Fibroblast of skin of back (primary cell): ENCODE measurements around the gene BNC2.

Source experiments
- DNase-seq: peaks from one replicate; pipeline ENCODE4 v3.0.0-alpha.2; 2013

BNC2 gene

DNA sequence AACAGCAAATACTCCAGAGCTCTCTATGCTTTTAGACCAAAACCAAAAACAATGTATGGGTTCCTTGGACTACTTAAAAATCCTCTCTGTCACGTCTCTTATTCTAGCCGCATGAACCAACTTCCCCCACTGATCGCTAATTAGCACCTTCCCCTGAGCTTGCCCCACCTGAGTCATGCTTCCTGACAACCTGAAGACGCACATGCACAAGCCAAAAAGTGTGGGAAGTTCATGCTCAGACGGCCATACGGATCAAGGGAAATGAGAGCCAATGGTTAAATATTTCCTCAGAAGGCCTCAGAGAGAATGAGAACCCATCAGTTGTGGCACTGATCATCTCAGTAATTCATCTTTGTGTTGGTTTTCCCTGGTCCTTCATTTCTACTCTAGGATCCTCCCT, 199.7 kb downstream of the BNC2 start:
- no peak for DNase-seq

GRCh38 chr9:16668734-16669295, 201.7 kb downstream of the BNC2 start:
- peak; percentile 42 for DNase-seq

- no peak for DNase-seq
Observed at GRCh38 chr9:16664211-16664610, 206.3 kb downstream of the BNC2 start.

- DNase-seq: no peak
Observed at GRCh38 chr9:16661816-16662215, 208.7 kb downstream of the BNC2 start.

DNA sequence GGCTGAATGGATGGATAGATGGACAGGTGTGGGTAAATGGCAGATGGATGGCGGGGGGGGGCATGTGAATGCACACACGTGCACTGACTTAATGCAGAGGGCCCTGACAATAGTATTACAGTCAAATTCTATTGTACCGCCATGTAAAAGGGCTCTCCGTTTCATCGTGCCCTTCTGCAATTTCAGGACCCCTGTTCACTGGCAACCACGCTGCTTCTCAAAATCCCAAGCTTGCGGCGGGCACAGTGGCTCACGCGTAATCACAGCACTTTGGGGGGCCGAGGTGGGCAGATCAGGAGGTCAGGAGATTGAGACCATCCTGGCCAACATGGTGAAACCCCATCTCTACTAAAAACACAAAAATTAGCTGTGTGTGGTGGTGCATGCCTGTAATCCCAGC, 211.4 kb downstream of the BNC2 start:
- DNase-seq: no peak

- no peak for DNase-seq
Observed at GRCh38 chr9:16656432-16657169, 213.9 kb downstream of the BNC2 start.

GRCh38 chr9:16654596-16655126, 215.8 kb downstream of the BNC2 start:
- DNase-seq: no peak

DNA sequence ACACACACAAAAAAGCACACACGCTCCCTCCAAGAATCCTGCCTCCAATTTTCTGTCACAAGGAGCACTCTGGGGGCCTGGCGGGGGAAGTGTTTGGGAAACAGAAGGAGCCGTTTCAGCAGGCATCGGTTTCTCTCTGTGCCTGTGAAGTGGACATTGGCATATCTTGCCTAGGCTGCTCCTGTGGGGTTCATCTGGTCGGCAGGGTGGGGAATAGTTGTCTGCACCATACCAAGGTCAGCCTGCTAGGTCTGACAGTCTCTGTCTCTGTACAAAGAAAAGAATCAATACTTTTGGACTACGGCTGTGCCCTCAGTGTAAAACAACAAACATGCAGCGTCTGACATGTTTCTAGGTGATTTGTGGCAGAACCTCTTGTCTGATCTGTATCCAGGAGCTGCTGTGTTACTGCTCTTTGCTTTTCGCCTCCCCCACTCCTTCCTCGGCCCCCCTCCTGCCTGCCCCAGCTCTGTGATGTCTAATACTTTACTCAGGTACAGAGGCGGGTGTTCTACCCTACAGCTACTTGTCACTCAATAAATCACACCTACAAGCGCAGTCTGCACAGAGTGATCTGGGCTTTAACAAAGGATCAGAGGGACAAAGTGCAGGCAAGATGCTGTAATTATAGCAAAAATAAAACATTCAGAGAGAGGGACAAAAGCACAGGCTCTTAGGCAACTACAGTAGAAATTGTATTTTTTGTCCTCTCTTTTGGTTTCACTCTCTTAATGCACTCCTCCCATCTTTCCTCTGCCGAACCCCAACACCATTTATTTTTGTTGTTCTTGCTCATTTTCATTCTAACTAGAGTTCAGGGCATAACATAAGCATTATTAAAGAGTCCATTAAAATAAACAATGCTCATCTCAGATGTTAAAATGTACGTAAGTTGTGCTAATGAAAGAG, 216.7 kb downstream of the BNC2 start:
- DNase-seq: no peak

DNA sequence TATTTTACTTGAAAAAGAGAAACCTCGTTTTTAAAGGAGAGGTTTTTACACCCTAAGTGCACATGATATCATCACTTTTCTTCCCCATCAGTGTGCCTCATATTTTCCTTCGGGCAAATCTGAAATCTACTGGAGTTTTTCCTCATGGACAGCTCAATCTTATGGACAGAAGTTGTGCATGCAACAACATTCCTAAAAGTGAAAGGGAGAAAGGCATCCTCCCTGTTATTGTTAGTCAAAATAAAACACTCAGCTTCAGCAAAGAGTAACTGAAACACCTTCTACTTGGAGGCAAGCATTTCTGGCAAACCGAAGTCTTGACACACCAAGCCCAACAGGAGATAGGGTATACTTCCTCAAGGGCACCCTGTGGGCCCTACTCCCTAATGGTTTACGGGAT, 217.9 kb downstream of the BNC2 start:
- no peak for DNase-seq

DNA sequence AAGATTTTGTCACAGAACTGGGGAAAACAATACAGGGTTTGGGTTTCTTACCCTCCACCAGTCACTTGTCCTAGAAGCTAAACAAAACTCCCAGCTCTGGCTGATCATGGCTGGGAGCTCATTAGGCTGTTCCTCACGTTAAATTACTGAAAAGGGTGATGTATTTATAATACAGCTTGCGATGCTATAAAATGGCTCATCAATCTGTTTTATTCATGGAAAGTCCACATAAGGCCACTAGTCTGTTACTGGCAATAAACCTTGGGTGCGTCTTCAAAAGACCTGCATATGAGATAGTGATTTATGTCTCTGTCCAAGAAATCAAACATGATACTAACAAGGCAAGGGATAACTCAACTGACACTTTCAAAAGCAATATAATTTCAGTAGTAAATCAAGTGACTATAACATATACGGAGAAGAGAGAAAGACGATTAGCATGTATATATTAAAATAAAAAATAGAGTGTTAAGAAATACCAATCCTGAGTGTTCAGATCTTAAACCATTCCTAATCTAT, 219.0 kb downstream of the BNC2 start:
- no peak for DNase-seq

GRCh38 chr9:16645970-16646369, 224.5 kb downstream of the BNC2 start:
- no peak for DNase-seq

DNA sequence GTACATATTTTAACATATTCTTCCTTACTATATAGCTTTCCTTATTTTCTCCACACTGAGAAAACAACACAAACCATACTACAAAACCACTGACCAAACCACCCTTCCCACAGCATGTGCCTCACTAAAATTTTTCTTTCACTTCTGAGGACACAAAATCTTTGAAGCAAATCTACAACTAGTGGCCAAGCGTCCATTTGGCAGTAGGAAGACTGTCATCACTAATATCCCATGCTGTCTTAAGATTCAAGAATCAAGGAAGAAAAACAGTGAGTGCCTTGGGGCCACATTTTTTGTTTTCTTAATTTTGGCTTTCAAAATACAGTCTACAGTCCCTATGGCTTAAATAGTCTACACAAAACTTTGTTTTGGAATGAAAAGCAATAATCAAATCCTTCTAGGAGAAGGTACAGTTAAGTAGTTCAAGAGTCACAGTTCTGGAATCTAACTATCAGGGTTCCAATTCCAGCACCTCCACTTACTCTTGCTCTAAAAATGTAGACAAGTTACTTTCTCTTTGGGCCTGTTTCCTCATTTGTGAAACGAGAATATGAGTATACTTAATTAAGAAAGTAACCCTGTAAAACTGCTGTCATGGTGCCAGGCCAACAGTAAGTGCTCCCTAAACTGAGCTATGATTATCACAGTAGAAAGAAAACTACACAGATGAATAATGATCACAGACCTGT, 227.9 kb downstream of the BNC2 start:
- no peak for DNase-seq

GRCh38 chr9:16640649-16641048, 229.8 kb downstream of the BNC2 start:
- no peak for DNase-seq

DNA sequence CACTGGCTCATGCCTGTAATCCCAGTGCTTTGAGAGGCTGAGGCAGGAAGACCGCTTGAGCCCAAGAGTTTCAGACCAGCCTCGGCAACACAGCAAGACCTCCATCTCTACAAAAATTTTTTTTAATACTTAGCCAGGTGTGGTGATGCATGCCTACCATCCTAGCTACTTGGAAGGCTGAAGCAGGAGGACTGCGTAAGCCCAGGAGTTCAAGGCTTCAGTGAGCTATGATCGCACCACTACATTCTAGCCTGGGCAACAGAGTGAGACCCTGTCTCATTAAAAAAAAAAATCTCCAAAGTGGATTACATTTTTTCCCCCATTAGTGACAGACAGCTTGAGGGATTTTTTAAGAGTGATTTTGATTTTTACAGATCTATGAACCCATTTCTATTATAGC, 230.8 kb downstream of the BNC2 start:
- DNase-seq: no peak

- DNase-seq: no peak
Observed at GRCh38 chr9:16637911-16638310, 232.6 kb downstream of the BNC2 start.

- DNase-seq: no peak
Observed at GRCh38 chr9:16637218-16637617, 233.3 kb downstream of the BNC2 start.

DNA sequence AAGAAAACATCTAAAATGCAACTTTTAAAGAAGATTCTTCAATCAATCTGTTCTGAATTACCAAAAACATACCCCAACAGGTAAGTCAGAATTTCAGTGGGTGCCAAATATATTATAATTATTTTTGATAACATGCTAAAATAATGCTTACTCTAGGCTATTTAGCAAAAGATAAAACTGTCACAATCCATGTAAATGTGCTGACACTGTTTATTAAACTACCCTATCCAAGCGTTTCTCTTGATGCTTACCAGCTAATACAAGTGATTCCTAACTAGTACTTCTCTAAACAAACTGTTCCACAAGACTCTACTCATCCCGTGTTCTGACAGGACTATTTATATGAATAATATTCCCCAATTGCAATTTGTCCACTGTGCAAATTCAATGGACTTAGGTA, 236.7 kb downstream of the BNC2 start:
- no peak for DNase-seq

DNA sequence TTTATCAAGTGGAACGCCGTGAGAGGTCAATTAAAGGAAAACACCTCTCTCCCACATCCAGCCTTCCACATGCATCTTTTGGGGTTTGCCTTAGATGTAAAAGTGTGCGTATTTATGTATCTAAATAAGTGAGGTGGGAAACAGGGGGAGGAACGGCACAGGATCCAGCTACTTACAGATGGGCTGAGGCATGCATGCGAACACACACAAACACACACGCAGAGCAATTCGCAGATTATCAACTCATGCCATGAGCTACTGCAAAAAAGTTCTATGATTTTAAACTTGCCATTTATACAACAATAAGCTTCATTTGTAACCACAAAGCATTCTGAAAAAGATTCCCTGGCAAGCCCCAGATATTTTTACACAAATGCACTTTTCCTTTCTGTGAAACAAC, 242.1 kb downstream of the BNC2 start:
- DNase-seq: peak; percentile 38

DNA sequence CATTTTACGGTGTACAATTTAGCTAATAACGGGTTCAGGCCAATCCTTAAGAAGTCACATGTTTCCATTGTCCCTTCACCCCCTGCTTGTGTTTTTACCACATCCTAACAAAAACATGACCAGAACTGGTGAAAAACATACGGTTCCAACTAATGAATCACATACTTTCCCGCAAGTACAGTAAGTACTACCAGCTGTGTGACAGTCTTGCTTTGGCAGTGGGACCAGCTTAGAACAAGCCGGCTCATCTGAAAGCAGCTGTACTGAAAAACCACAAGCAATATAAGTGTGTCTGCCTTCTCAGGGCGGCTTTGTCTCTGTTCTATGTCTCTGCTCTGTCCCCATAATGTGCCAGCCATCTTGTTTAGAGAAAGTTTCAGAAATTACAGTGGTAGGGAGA, 242.5 kb downstream of the BNC2 start:
- peak; percentile 96 for DNase-seq

- DNase-seq: no peak
Observed at GRCh38 chr9:16627521-16627920, 242.9 kb downstream of the BNC2 start.

GRCh38 chr9:16626577-16627130, 243.8 kb downstream of the BNC2 start:
- peak; percentile 91 for DNase-seq

DNA sequence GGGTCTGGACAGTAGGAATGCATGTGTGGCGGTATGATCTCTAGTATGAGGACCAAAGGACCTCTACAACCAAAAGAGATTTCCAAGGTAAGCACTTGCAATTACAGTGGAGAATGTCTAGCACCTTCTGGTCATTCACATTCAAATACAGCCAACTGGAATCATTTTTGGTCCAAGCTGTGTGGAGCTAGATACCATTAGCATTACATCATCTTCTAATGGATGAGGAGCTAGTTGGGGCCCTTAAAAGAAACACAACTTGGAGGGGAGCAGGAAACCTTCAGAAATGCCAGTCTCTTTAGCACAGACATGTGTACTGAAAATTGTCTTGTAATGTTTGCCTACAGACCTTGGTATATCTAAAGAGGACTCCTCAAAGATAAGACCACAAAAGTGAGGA, 244.7 kb downstream of the BNC2 start:
- peak; percentile 65 for DNase-seq
